Measurements from ENCODE around the gene CAPN5. TPM values are rescaled to one million over a fixed set of nuclear protein-coding genes. Genes with fewer than 3 reads are reported as not detected.
"Not testable (repeated sequence)": the region's sequence is repeated elsewhere in the genome, so short reads cannot be mapped to it uniquely, and the experiment has no call there.

CAPN5 gene
- 12.8 TPM in 2 replicates for total RNA-seq
- long read RNA-seq, partial matches to known transcripts: 0 of 4 reads
- long read RNA-seq, other reads (novel, unspliced or antisense): 4 of 4 reads

DNA sequence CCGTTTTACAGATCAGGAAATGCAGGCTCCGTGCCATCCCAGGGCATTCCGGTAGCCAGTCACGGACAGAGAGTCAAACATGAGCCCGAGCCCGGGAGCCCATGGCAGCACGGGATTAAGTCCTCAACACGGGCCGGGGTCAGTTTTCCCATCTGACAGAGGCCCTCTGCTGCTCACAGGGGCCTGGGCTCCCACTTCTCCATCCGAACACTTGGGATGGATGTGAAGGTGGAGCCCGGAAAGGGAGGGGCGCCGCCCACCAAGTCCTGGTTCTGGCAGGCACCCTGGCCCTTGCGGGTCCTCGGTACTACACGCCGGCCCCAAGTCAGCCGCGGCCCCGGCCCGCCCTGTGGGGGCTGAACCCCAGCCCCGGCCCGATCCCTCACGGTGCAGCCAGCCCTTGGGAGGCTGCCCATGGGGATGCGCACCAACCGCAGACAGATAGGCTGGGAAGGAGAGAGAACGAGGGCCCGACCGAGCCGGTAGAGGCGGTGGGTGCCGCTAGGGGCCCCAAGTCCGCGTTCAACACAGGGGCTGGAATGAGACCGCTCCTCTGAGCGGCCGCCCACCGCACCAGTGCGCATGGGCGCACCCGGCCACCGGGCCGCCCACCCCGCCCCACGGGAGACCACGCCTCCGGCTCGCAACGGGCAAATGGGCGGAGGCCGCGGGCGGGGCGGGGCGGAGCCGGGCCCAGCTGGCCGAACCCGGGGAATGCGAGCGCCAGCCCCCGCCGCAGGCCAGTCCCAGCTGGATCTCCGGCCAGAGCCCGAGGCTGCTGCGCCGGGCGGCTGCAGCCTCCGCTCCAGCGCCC is at the start of gene CAPN5:
CAPN5 (plus strand) TSS at position 743 of the 814 bp plus-strand sequence. CDS start 17,916 bp downstream, outside the sequence.
- H3K4me3 Mint-ChIP-seq (ENCODE audit: unreplicated experiment): peak within 1 kb of the TSS; percentile 75
- DNase-seq (ENCODE audit: extremely low spot score, unreplicated experiment): peak; percentile 98
- no peaks in the 10 kb centered on the region for H3K27me3 Mint-ChIP-seq (ENCODE audit: unreplicated experiment)
- peaks cover 22% of the 10 kb centered on the region for H3K4me1 Mint-ChIP-seq (ENCODE audit: unreplicated experiment)
- peak within 1 kb of the TSS; percentile 87 for H3K27ac Mint-ChIP-seq (ENCODE audit: unreplicated experiment)
- peak; percentile 37 for TF ChIP-seq CTCF (IDR thresholded peaks at IDR 0.05)
- no peaks in the 10 kb centered on the region for H3K9me3 Mint-ChIP-seq (ENCODE audit: unreplicated experiment)
- no peaks in the 10 kb centered on the region for H3K36me3 Mint-ChIP-seq (ENCODE audit: unreplicated experiment)

DNA sequence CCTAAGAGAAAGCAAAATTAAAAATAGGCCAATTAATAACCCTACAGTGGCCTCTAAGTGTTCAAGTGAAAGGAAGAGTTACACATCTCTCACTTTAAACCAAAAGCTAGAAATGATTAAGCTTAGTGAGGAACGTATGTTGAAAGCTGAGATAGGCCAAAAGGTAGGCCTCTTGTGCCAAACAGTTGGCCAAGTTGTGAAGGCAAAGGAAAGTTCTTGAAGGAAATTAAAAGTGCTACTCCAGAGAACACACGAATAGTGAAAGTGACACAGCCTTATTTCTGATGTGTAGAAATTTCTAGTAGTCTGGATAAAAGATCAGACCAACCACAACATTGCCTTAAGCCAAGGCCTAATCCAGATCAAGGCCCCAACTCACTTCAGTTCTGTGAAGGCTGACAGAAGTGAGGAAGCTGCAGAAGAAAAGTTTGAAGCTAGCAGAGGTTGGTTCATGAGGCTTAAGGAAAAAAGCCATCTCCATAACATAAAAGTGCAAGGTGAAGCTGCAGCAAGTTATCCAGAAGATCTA is 48.3 kb upstream of the CAPN5 start:
- not testable (repeated sequence) for H3K27ac Mint-ChIP-seq (ENCODE audit: unreplicated experiment); H3K9me3 Mint-ChIP-seq (ENCODE audit: unreplicated experiment); H3K27me3 Mint-ChIP-seq (ENCODE audit: unreplicated experiment); DNase-seq (ENCODE audit: extremely low spot score, unreplicated experiment); H3K4me3 Mint-ChIP-seq (ENCODE audit: unreplicated experiment)
- Mint-ChIP-seq H3K4me1 (ENCODE audit: unreplicated experiment) (peaks cover 16% of the 10 kb centered on the region), H3K36me3 (ENCODE audit: unreplicated experiment) (peaks cover 11% of the 10 kb centered on the region)

GRCh38 chr11:77019976-77020595 is 46.7 kb upstream of the CAPN5 start:
- Mint-ChIP-seq H3K36me3 (ENCODE audit: unreplicated experiment) (peaks cover 11% of the 10 kb centered on the region), H3K4me3 (ENCODE audit: unreplicated experiment) (no peak overlapping the region), H3K27me3 (ENCODE audit: unreplicated experiment) (no peaks in the 10 kb centered on the region), H3K9me3 (ENCODE audit: unreplicated experiment) (no peaks in the 10 kb centered on the region), H3K27ac (ENCODE audit: unreplicated experiment) (no peak overlapping the region), H3K4me1 (ENCODE audit: unreplicated experiment) (peaks cover 16% of the 10 kb centered on the region)
- DNase-seq (ENCODE audit: extremely low spot score, unreplicated experiment): no peak
- TF ChIP-seq CTCF (IDR thresholded peaks at IDR 0.05): no peak

- no peaks in the 10 kb centered on the region for H3K9me3 Mint-ChIP-seq (ENCODE audit: unreplicated experiment)
- no peak for DNase-seq (ENCODE audit: extremely low spot score, unreplicated experiment)
These were observed 46.0 kb upstream of the CAPN5 start for GRCh38 chr11:77020734-77021133.

DNA sequence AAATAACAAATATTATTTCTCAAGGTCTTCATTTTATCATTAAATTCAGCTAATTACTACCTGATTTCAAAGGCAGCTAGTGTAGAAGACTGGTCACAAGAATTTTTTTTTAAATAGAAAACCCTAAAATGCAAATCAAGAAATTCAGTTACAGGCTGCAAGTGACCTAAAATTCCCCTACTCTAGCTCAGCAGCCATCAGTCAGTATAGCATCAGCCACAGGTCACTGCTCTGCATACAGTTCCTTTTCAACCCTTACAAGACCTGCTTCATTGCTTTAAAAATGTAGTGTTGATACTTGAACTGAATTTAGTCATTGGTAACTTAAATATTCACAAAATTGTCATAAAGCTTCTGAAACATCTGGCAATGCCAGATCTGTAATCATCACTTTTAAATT is 42.0 kb upstream of the CAPN5 start:
- Mint-ChIP-seq H3K9me3 (ENCODE audit: unreplicated experiment) (no peaks in the 10 kb centered on the region), H3K27me3 (ENCODE audit: unreplicated experiment) (peaks cover 11% of the 10 kb centered on the region), H3K36me3 (ENCODE audit: unreplicated experiment) (peaks cover 3% of the 10 kb centered on the region), H3K4me3 (ENCODE audit: unreplicated experiment) (no peak overlapping the region), H3K27ac (ENCODE audit: unreplicated experiment) (no peak overlapping the region), H3K4me1 (ENCODE audit: unreplicated experiment) (peaks cover 8% of the 10 kb centered on the region)
- no peak for DNase-seq (ENCODE audit: extremely low spot score, unreplicated experiment)
- no peak for TF ChIP-seq CTCF (IDR thresholded peaks at IDR 0.05)

More at GRCh38 chr11:77020734-77021133, 46.0 kb upstream of the CAPN5 start:
- Mint-ChIP-seq H3K4me1 (ENCODE audit: unreplicated experiment) (peaks cover 12% of the 10 kb centered on the region), H3K36me3 (ENCODE audit: unreplicated experiment) (peaks cover 11% of the 10 kb centered on the region), H3K27me3 (ENCODE audit: unreplicated experiment) (no peaks in the 10 kb centered on the region), H3K27ac (ENCODE audit: unreplicated experiment) (no peak overlapping the region), H3K4me3 (ENCODE audit: unreplicated experiment) (no peak overlapping the region)
- TF ChIP-seq CTCF (IDR thresholded peaks at IDR 0.05): no peak

Measured in osteocyte (in vitro differentiated cells).